NCI-H1436 treated with DMSO at 0.1 percent for 48 hours (cell line): ENCODE measurements around the gene KCNJ11.
"Not testable (repeated sequence)": the region's sequence is repeated elsewhere in the genome, so short reads cannot be mapped to it uniquely, and the experiment has no call there.

ENCODE experiments used
- DNase-seq: peaks from one replicate; lab custom pipeline; 2025; lab: John Stamatoyannopoulos, UW

The KCNJ11 gene

GRCh38 chr11:17388609-17389210, at the start of gene KCNJ11:
TSS of gene KCNJ11 (minus strand) at chr11:17388659. CDS start at chr11:17388091, 568 bp downstream.
- no peak for DNase-seq

GRCh38 chr11:17437366-17437765, 48.9 kb upstream of the KCNJ11 start:
- no peak for DNase-seq

- DNase-seq = no peak
Observed at GRCh38 chr11:17434108-17434507, 45.6 kb upstream of the KCNJ11 start.

- no peak for DNase-seq
Observed at GRCh38 chr11:17432002-17432401, 43.5 kb upstream of the KCNJ11 start.

- no peak for DNase-seq
Observed at GRCh38 chr11:17431139-17431538, 42.7 kb upstream of the KCNJ11 start.

- DNase-seq = no peak
Observed at GRCh38 chr11:17430616-17431015, 42.2 kb upstream of the KCNJ11 start.

- no peak for DNase-seq
Observed at GRCh38 chr11:17428925-17429324, 40.5 kb upstream of the KCNJ11 start.

GRCh38 chr11:17428261-17428660, 39.8 kb upstream of the KCNJ11 start:
- no peak for DNase-seq

GRCh38 chr11:17426233-17426632, 37.8 kb upstream of the KCNJ11 start:
- not testable (repeated sequence) for DNase-seq

- DNase-seq = no peak
Observed at GRCh38 chr11:17423533-17424310, 35.3 kb upstream of the KCNJ11 start.

GRCh38 chr11:17421781-17422180, 33.3 kb upstream of the KCNJ11 start:
- DNase-seq = no peak

- DNase-seq = no peak
Observed at GRCh38 chr11:17418444-17419081, 30.1 kb upstream of the KCNJ11 start.

- DNase-seq = no peak
Observed at GRCh38 chr11:17416492-17416891, 28.0 kb upstream of the KCNJ11 start.

GRCh38 chr11:17415523-17416104, 27.2 kb upstream of the KCNJ11 start:
- DNase-seq = no peak

GRCh38 chr11:17414992-17415391, 26.5 kb upstream of the KCNJ11 start:
- DNase-seq = no peak

- DNase-seq = no peak
Observed at GRCh38 chr11:17414317-17414737, 25.9 kb upstream of the KCNJ11 start.

GRCh38 chr11:17413414-17414316, 25.2 kb upstream of the KCNJ11 start:
- no peak for DNase-seq

- no peak for DNase-seq
Observed at GRCh38 chr11:17412488-17413180, 24.2 kb upstream of the KCNJ11 start.

GRCh38 chr11:17411418-17411817, 23.0 kb upstream of the KCNJ11 start:
- DNase-seq = no peak

- DNase-seq = no peak
Observed at GRCh38 chr11:17410606-17411379, 22.3 kb upstream of the KCNJ11 start.
